Measurements from ENCODE around the gene CAP1. TPM values are rescaled to one million over a fixed set of nuclear protein-coding genes. Genes with fewer than 3 reads are reported as not detected.

The CAP1 gene
- total and polyA plus RNA-seq, 2 of the 13 experiments (the other 11 are each of a cell fraction or from before 2014, with no cell fraction given), result 174 to 195 TPM

- TF ChIP-seq RXRB (CRISPR knock-in tag; IDR thresholded peaks at IDR 0.05; ENCODE audit: borderline replicate concordance) (no peak), FOXK1 (CRISPR knock-in tag; IDR thresholded peaks at IDR 0.05; ENCODE audit: borderline replicate concordance, low read depth) (no peak), ELF4 (CRISPR knock-in tag; IDR thresholded peaks at IDR 0.05; ENCODE audit: borderline replicate concordance) (0 out of 2 replicates have a peak, but pooled peaks have one; percentile 58), ZNF383 (CRISPR knock-in tag; IDR thresholded peaks at IDR 0.05; ENCODE audit: borderline replicate concordance) (no peak), REXO4 (CRISPR knock-in tag; IDR thresholded peaks at IDR 0.05; ENCODE audit: borderline replicate concordance) (no peak), TEF (CRISPR knock-in tag; IDR thresholded peaks at IDR 0.05) (no peak), HOXA3 (CRISPR knock-in tag; IDR thresholded peaks at IDR 0.05) (no peak), ZNF839 (CRISPR knock-in tag; IDR thresholded peaks at IDR 0.05; ENCODE audit: borderline replicate concordance) (no peak), HIVEP1 (CRISPR knock-in tag; IDR thresholded peaks at IDR 0.05) (no peak), TCF7 (IDR thresholded peaks at IDR 0.05; ENCODE audit: low read depth) (no peak), GABPA (IDR thresholded peaks at IDR 0.05; ENCODE audit: low read depth, low read length) (no peak), GABPA (CRISPR knock-in tag; IDR thresholded peaks at IDR 0.05; ENCODE audit: low read depth) (peak; percentile 34; the same call in 1 of the 2 replicates), ZNF709 (CRISPR knock-in tag; IDR thresholded peaks at IDR 0.05) (no peak), FOXA1 (IDR thresholded peaks at IDR 0.05) (no peak), FOXA1 (CRISPR knock-in tag; IDR thresholded peaks at IDR 0.05) (peak; percentile 80), ZNF3 (CRISPR knock-in tag; IDR thresholded peaks at IDR 0.05) (no peak), GATAD2A (CRISPR knock-in tag; IDR thresholded peaks at IDR 0.05) (peak; percentile 69), CBX5 (CRISPR knock-in tag; IDR thresholded peaks at IDR 0.05; ENCODE audit: borderline replicate concordance) (peak; percentile 49; the same call in 1 of the 2 replicates), NR2F1 (CRISPR knock-in tag; IDR thresholded peaks at IDR 0.05) (no peak), DR1 (CRISPR knock-in tag; IDR thresholded peaks at IDR 0.05) (no peak), SMC3 (IDR thresholded peaks at IDR 0.05; ENCODE audit: low read length) (no peak), ZMYM3 (CRISPR knock-in tag; IDR thresholded peaks at IDR 0.05) (peak; percentile 84), MBD4 (IDR thresholded peaks at IDR 0.05; ENCODE audit: borderline replicate concordance, low read length) (no peak), ZNF770 (CRISPR knock-in tag; IDR thresholded peaks at IDR 0.05) (no peak), ZFP36L2 (CRISPR knock-in tag; IDR thresholded peaks at IDR 0.05) (no peak), SNRNP70 (IDR thresholded peaks at IDR 0.05; ENCODE audit: low read depth, low read length) (no peak), ZNF567 (CRISPR knock-in tag; IDR thresholded peaks at IDR 0.05; ENCODE audit: borderline replicate concordance) (no peak), ZNF615 (CRISPR knock-in tag; IDR thresholded peaks at IDR 0.05; ENCODE audit: borderline replicate concordance) (no peak), SMAD3 (CRISPR knock-in tag; IDR thresholded peaks at IDR 0.05) (no peak), ESRRA (CRISPR knock-in tag; IDR thresholded peaks at IDR 0.05; ENCODE audit: low read depth) (no peak)
Observed at GRCh38 chr1:40058453-40059337, 18.2 kb downstream of the CAP1 start (continued).
